Spleen (tissue), 11 donors: ENCODE data around the gene PIAS1. TPM values are rescaled to one million over a fixed set of nuclear protein-coding genes. Genes with fewer than 3 reads are reported as not detected.

Experiments
- DNase-seq: peaks from one replicate; pipeline ENCODE4 v3.0.0-alpha.2; 2020
- H3K27ac ChIP-seq, 8 donors: fragments of 200-600 bp; sonication (generic) in 7 of 8; 1 replicate in 4 of 8; 2 replicates in 4 of 8; pipeline versions ENCODE4 v1.5.0 to v1.8.0; 2016 to 2021; ENCODE audit warnings: inconsistent platforms in 4 of 8, mild to moderate bottlenecking in 4 of 8, moderate library complexity in 1 of 8
- H3K27me3 ChIP-seq, 7 donors: fragments of 200-600 bp; sonication (generic) in 6 of 7; replicated peaks in 1 of 7; 1 replicate in 4 of 7; 2 replicates in 3 of 7; pipeline versions ENCODE4 v1.5.0 to v1.8.0; 2016 to 2021; ENCODE audit warnings: inconsistent platforms in 3 of 7, mild to moderate bottlenecking in 1 of 7
- H3K36me3 ChIP-seq, 6 donors: fragments of 200-600 bp; sonication (generic) in 5 of 6; 1 replicate in 4 of 6; 2 replicates in 2 of 6; pipeline versions ENCODE4 v1.5.0 to v1.8.0; 2016 to 2021; ENCODE audit warnings: inconsistent platforms in 2 of 6
- H3K4me1 ChIP-seq, 6 donors: fragments of 200-600 bp; sonication (generic) in 5 of 6; 1 replicate in 3 of 6; 2 replicates in 3 of 6; pipeline versions ENCODE4 v1.5.0 to v1.8.0; 2016 to 2021; ENCODE audit warnings: inconsistent platforms in 3 of 6
- H3K4me3 ChIP-seq, 8 donors: fragments of 200-600 bp; sonication (generic) in 7 of 8; 1 replicate in 4 of 8; 2 replicates in 4 of 8; pipeline versions ENCODE4 v1.5.0 to v1.8.0; 2016 to 2021; ENCODE audit warnings: inconsistent platforms in 4 of 8, mild to moderate bottlenecking in 4 of 8, moderate library complexity in 2 of 8
- H3K9me3 ChIP-seq, 8 donors: fragments of 200-600 bp; sonication (generic) in 7 of 8; 1 replicate in 4 of 8; 2 replicates in 4 of 8; pipeline versions ENCODE4 v1.5.0 to v1.8.0; 2016 to 2021; ENCODE audit warnings: inconsistent platforms in 4 of 8
- POLR2A ChIP-seq, 3 donors: fragments of 450-650 bp; IDR thresholded peaks; one replicate each; pipeline ENCODE4 v1.5.1; 2017; ENCODE audit warnings: antibody characterized with exemption in 3 of 3, mild to moderate bottlenecking in 1 of 3
- POLR2AphosphoS5 ChIP-seq, 3 donors: sonication (generic); formaldehyde crosslinking; IDR thresholded peaks; one replicate each; pipeline ENCODE4 v1.5.1; 2017; ENCODE audit warnings: antibody characterized with exemption in 3 of 3
- WGBS, 5 donors: extraction: QIAGEN DNeasy Blood & Tissue Kit in 3 of 5; methylation state at CpG; one replicate each; pipeline versions ENCODE4 v1.1.5 to v1.1.7; 2013 to 2018; 5-methylcytosine and 5-hydroxymethylcytosine counted together
- intact Hi-C: fragments of 100-400 bp; cut with DNase I; formaldehyde crosslinking; loops from one replicate; pipeline ENCODE4 v1.15.0; 2023; ENCODE audit warnings: low total_unique reads
- polyA plus RNA-seq, 3 donors: library from polyadenylated mRNA; stranded (reverse); fragments of 200-250 nt; gene quantifications; one replicate each; pipeline ENCODE4 v1.2.1, GENCODE V29; 2013
- total RNA-seq, 7 donors: library from RNA; depleted of rRNA in 3 of 7; stranded (reverse); fragments of >200 nt in 3 of 7; fragmentation: NEBNext Ultra II Directional in 4 of 7; extraction: Animal tissue kit (Norgen Biotek cat#: 25700) in 4 of 7; gene quantifications; one replicate each; pipeline versions ENCODE4 v1.1.0 to v1.2.1, GENCODE V29; 2016 to 2021
- TF ChIP-seq, protein P1 (sequence below), 11 experiments: fragments of 200-600 bp in 7 of 11; fragments of 450-650 bp in 4 of 11; sonication (generic) in 4 of 11; IDR thresholded peaks in 8 of 11; conservative IDR thresholded peaks in 3 of 11; 1 replicate in 7 of 11; 2 replicates in 4 of 11; pipeline versions ENCODE4 v1.4.0 to v1.8.0; 2016 to 2021; ENCODE audit warnings: antibody characterized with exemption in 11 of 11, inconsistent platforms in 4 of 11, mild to moderate bottlenecking in 1 of 11
- donor health status: healthy with polysubstance abuse.
- donor health status: DM: no; HTN: no; CAD: no; lungs with moderate emphysema.
- donor health status: DM: no; HTN: no; CAD: no.
- donor health status: Bipolar disorder and iron deficiency.
- donor health status: healthy.
- donor health status: DM: no; HTN: no; CAD: no.
- donor health status: DM: yes; HTN: yes; CAD: no.

Gene PIAS1
- total and polyA plus RNA-seq, 10 donors, result 12.0 to 104 (median 64.7) TPM

DNA sequence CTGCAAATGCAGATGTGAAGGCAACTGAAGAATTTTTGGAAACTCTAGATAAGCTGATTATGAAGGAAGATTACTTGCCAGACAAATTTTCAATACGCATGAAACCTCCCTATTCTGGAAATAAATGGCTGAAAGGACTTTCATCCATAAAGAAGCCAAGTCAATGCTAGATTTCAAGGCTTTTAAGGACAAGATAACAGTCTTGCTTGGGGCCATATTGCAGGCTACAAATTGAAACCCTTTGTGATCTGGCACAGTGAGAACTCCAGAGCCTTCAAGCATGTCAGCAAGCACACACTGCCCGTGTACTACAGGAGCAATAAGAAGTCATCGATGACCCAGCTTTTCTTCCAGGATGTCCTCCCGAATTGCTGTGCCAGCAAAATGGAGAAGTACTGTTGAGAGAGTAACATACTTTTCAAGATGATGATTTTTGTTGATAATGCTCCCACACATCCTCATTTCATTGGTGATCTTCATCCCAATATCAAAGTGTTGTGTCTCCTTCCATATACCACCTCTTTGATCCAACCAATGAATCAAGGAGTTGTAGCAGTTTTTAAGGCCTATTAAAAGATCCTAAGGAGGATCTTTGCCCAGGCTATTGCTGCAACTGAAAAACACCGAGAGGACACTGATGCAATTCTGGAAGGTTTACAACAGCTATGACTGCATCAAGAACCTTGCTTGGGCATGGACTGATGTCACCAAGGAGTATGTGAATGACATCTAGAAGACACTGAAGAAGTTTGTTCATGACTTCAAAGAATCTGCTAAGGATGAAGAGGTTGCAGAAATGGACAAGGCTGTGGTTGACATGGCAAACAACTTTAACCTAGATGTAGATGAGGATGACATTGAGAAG lies 130.7 kb downstream of the PIAS1 start:
- no peaks in the 10 kb centered on the region for H3K9me3 ChIP-seq
- no peak for DNase-seq
- H3K36me3 ChIP-seq, result peaks cover 2 to 100% (median 66%) of the 10 kb centered on the region in 6 donors
- no peak overlapping the region for H3K4me3 ChIP-seq
- peaks cover 0 to 11% (median 0%) of the 10 kb centered on the region in 6 donors for H3K4me1 ChIP-seq
- 62 to 91% (median 78%) methylated on average over 5 of the region's 5 CpGs for WGBS, 5 donors
- H3K27me3 ChIP-seq, result no peaks in the 10 kb centered on the region
- TF ChIP-seq POLR2A (IDR thresholded peaks at IDR 0.05), result no peak
- TF ChIP-seq POLR2AphosphoS5 (IDR thresholded peaks at IDR 0.05), result peak in 1 of 3 donors; percentile 26
- TF ChIP-seq, protein P1, sequence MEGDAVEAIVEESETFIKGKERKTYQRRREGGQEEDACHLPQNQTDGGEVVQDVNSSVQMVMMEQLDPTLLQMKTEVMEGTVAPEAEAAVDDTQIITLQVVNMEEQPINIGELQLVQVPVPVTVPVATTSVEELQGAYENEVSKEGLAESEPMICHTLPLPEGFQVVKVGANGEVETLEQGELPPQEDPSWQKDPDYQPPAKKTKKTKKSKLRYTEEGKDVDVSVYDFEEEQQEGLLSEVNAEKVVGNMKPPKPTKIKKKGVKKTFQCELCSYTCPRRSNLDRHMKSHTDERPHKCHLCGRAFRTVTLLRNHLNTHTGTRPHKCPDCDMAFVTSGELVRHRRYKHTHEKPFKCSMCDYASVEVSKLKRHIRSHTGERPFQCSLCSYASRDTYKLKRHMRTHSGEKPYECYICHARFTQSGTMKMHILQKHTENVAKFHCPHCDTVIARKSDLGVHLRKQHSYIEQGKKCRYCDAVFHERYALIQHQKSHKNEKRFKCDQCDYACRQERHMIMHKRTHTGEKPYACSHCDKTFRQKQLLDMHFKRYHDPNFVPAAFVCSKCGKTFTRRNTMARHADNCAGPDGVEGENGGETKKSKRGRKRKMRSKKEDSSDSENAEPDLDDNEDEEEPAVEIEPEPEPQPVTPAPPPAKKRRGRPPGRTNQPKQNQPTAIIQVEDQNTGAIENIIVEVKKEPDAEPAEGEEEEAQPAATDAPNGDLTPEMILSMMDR (IDR thresholded peaks at IDR 0.05 in 8 of 11, conservative IDR thresholded peaks at IDR 0.05 in 3 of 11), result no peak
- H3K27ac ChIP-seq, result peak overlapping the region in 3 of 8 donors; percentile 2 to 47 (median 40)
- intact Hi-C loops, result no loop called here

DNA sequence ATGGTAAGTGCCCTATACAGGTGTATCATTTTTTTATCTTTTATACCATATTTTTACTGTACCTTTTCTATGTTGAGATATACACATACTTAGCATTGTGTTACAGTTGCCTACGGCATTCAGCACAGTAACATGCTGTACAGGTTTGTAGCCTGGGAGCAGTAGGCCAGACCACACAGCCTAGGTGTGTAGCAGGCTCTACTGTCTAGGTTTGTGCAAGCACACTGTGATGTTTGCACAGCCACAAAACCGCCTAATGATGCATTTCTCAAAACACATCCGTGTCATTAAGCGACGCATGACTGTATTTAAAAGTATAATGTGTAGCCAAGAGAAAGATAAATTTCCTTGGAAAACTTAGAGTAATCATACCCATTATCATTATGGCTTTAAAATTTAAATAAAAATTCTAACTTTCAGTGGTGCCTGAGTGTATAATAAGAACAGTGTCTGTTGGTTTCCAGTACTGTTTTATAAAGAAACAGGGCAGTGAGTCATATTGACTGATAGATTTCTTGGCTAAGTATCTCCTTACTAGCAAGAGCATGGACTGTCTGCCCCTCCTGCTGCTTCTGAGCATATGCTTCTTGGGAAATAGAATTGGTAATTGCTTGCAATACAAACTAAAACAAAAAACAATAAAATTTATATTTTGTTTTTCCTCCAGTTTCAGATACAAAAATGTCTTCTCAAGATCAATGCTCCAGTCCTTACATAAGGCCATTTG lies 132.7 kb downstream of the PIAS1 start:
- DNase-seq, result no peak
- H3K4me3 ChIP-seq, result no peak overlapping the region
- no peaks in the 10 kb centered on the region for H3K27me3 ChIP-seq
- peak overlapping the region in 1 of 8 donors; percentile 4 for H3K27ac ChIP-seq
- peaks cover 2 to 100% (median 63%) of the 10 kb centered on the region in 6 donors for H3K36me3 ChIP-seq
- intact Hi-C loops, result no loop called here
- 85 to 98% (median 95%) methylated on average over 5 of the region's 5 CpGs for WGBS, 5 donors
- H3K4me1 ChIP-seq, result peaks cover 0 to 11% (median 0%) of the 10 kb centered on the region in 6 donors
- TF ChIP-seq, protein P1 (IDR thresholded peaks at IDR 0.05 in 8 of 11, conservative IDR thresholded peaks at IDR 0.05 in 3 of 11), result no peak
- TF ChIP-seq POLR2A (IDR thresholded peaks at IDR 0.05) (no peak), POLR2AphosphoS5 (IDR thresholded peaks at IDR 0.05) (no peak)
- no peaks in the 10 kb centered on the region for H3K9me3 ChIP-seq

DNA sequence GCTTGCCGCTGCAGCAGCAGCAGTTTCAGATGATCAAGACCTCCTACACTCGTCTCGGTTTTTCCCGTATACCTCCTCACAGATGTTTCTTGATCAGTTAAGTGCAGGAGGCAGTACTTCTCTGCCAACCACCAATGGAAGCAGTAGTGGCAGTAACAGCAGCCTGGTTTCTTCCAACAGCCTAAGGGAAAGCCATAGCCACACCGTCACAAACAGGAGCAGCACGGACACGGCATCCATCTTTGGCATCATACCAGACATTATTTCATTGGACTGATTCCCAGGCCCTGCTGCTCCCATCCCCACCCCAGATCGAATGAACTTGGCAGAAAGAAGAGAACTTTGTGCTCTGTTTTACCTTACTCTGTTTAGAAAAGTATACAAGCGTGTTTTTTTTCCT lies 133.4 kb downstream of the PIAS1 start:
- peaks cover 0 to 11% (median 0%) of the 10 kb centered on the region in 6 donors for H3K4me1 ChIP-seq
- H3K27me3 ChIP-seq, result no peaks in the 10 kb centered on the region
- TF ChIP-seq, protein P1 (IDR thresholded peaks at IDR 0.05 in 8 of 11, conservative IDR thresholded peaks at IDR 0.05 in 3 of 11), result no peak
- TF ChIP-seq POLR2AphosphoS5 (IDR thresholded peaks at IDR 0.05), result peak in 1 of 3 donors; percentile 19
- H3K27ac ChIP-seq, result peak overlapping the region in 1 of 8 donors; percentile 4
- 62 to 80% (median 77%) methylated on average over 9 of the region's 9 CpGs for WGBS, 5 donors
- intact Hi-C loops, result no loop called here
- no peak for DNase-seq
- no peak overlapping the region for H3K4me3 ChIP-seq
- H3K36me3 ChIP-seq, result peaks cover 2 to 100% (median 67%) of the 10 kb centered on the region in 6 donors
- no peaks in the 10 kb centered on the region for H3K9me3 ChIP-seq

DNA sequence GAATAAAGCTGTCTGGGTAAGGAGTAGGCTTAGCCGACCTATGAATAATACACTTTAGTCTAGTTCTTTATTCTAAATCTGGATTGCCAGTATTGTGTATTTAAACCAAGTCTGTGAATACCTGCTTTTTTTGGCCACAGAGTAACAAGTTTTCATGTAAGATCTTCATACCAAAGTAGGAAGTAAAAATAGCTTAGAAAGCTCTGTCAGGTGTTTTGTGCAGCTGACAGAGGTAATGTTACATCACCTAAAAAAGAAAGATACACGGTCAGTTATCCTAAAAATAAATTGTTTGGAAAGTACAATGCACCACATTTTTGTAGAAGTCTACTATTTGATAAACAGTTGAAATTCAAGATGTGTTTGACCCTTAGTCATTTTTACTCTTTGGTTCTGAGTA lies 134.5 kb downstream of the PIAS1 start:
- no peak for DNase-seq
- peaks cover 0 to 11% (median 0%) of the 10 kb centered on the region in 6 donors for H3K4me1 ChIP-seq
- H3K27ac ChIP-seq, result no peak overlapping the region
- peaks cover 2 to 100% (median 69%) of the 10 kb centered on the region in 6 donors for H3K36me3 ChIP-seq
- no peaks in the 10 kb centered on the region for H3K27me3 ChIP-seq
- intact Hi-C loops, result no loop called here
- no peaks in the 10 kb centered on the region for H3K9me3 ChIP-seq
- TF ChIP-seq POLR2A (IDR thresholded peaks at IDR 0.05) (no peak), POLR2AphosphoS5 (IDR thresholded peaks at IDR 0.05) (no peak)
- TF ChIP-seq, protein P1 (IDR thresholded peaks at IDR 0.05 in 8 of 11, conservative IDR thresholded peaks at IDR 0.05 in 3 of 11), result no peak
- WGBS, 5 donors, result 77 to 83% (median 78%) methylated on average over 2 of the region's 2 CpGs
- no peak overlapping the region for H3K4me3 ChIP-seq
